Neural cell (in vitro differentiated cells): Measurements from ENCODE around the gene SLC23A3. TPM values are rescaled to one million over a fixed set of nuclear protein-coding genes. Genes with fewer than 3 reads are reported as not detected.

Source experiments
- H2AFZ ChIP-seq: fragments of 200-600, 300-800 bp; sonication (generic), shearing (Covaris generic); 2 replicates; pipeline ENCODE4 v1.6.0; 2014; ENCODE audit warnings: low read depth, mild to moderate bottlenecking, antibody characterized with exemption, low read length, moderate library complexity
- H3F3A ChIP-seq: fragments of 200-600 bp; shearing (Covaris generic); 2 replicates; pipeline ENCODE4 v1.6.1; 2016; ENCODE audit warnings: mild to moderate bottlenecking, moderate library complexity, mixed read lengths, antibody characterized with exemption, low read length; ENCODE audit not compliant: insufficient read depth, poor library complexity, severe bottlenecking
- H3K27ac ChIP-seq: fragments of 200-600, 300-800 bp; sonication (generic), shearing (Covaris generic); 2 replicates; pipeline ENCODE4 v1.5.1; 2014; ENCODE audit warnings: mild to moderate bottlenecking, low read length, moderate library complexity
- H3K27me3 ChIP-seq: fragments of 300-800, 200-600 bp; sonication (generic), shearing (Covaris generic); 2 replicates; pipeline ENCODE4 v1.6.0; 2014; ENCODE audit warnings: mild to moderate bottlenecking, low read depth, low read length, moderate library complexity; ENCODE audit not compliant: insufficient read depth
- H3K36me3 ChIP-seq: fragments of 300-800, 200-600 bp; sonication (generic), shearing (Covaris generic); 2 replicates; pipeline ENCODE4 v1.5.1; 2014; ENCODE audit warnings: mild to moderate bottlenecking, antibody characterized with exemption, low read length, moderate library complexity; ENCODE audit not compliant: insufficient read depth
- H3K4me2 ChIP-seq: fragments of 300-800, 200-600 bp; sonication (generic), shearing (Covaris generic); 2 replicates; pipeline ENCODE4 v1.6.0; 2014; ENCODE audit warnings: mild to moderate bottlenecking, low read length
- H3K4me3 ChIP-seq: fragments of 300-800, 200-600 bp; sonication (generic), shearing (Covaris generic); 2 replicates; pipeline ENCODE4 v1.5.1; 2014; ENCODE audit warnings: mild to moderate bottlenecking, low read length, moderate library complexity
- H3K79me2 ChIP-seq: fragments of 200-600 bp; shearing (Covaris generic); replicated peaks from 2 replicates; pipeline ENCODE4 v1.6.0; 2014; ENCODE audit warnings: mild to moderate bottlenecking, low read length, moderate library complexity; ENCODE audit not compliant: insufficient read depth
- H3K9ac ChIP-seq: fragments of 300-800, 200-600 bp; sonication (generic), shearing (Covaris generic); 2 replicates; pipeline ENCODE4 v1.6.1; 2016; ENCODE audit warnings: mild to moderate bottlenecking, low read length, mixed read lengths
- H3K9me2 ChIP-seq: fragments of 200-600 bp; shearing (Covaris generic); 2 replicates; pipeline ENCODE4 v1.6.1; 2016; ENCODE audit warnings: mild to moderate bottlenecking, low read length, mixed read lengths; ENCODE audit not compliant: insufficient read depth
- H3K9me3 ChIP-seq: fragments of 200-600, 300-800 bp; sonication (generic), shearing (Covaris generic); 2 replicates; pipeline ENCODE4 v1.6.1; 2016; ENCODE audit warnings: mild to moderate bottlenecking, mixed run types, low read length, moderate library complexity, mixed read lengths
- H4K20me1 ChIP-seq: fragments of 200-600 bp; shearing (Covaris generic); 2 replicates; pipeline ENCODE4 v1.6.1; 2016; ENCODE audit warnings: mild to moderate bottlenecking, mixed run types; ENCODE audit not compliant: insufficient read depth
- EP300 ChIP-seq: fragments of 450-650 bp; conservative IDR thresholded peaks from 2 replicates; pipeline ENCODE4 v1.6.1; 2014; ENCODE audit warnings: antibody characterized with exemption, mild to moderate bottlenecking, moderate library complexity; ENCODE audit not compliant: poor library complexity, severe bottlenecking
- EZH2 ChIP-seq: fragments of 200-600, 300-800 bp; shearing (Covaris generic), sonication (generic); IDR thresholded peaks from 2 replicates; pipeline ENCODE4 v1.6.1; 2014; ENCODE audit warnings: antibody characterized with exemption, low read length, borderline replicate concordance, mild to moderate bottlenecking; ENCODE audit not compliant: insufficient read depth, poor library complexity, severe bottlenecking
- MXI1 ChIP-seq: fragments of 450-650 bp; conservative IDR thresholded peaks from 2 replicates; pipeline ENCODE4 v1.6.1; 2014; ENCODE audit warnings: antibody characterized with exemption, mild to moderate bottlenecking; ENCODE audit not compliant: poor library complexity, severe bottlenecking
- POLR2AphosphoS5 ChIP-seq: IDR thresholded peaks from 2 replicates; pipeline ENCODE4 v1.6.1; 2012
- RAD21 ChIP-seq: fragments of 450-650 bp; conservative IDR thresholded peaks from 2 replicates; pipeline ENCODE4 v1.6.1; 2014; ENCODE audit warnings: antibody characterized with exemption, mild to moderate bottlenecking, moderate library complexity
- SMC3 ChIP-seq: fragments of 450-650 bp; conservative IDR thresholded peaks from 2 replicates; pipeline ENCODE4 v1.6.1; 2014; ENCODE audit warnings: antibody characterized with exemption, mild to moderate bottlenecking, moderate library complexity; ENCODE audit not compliant: poor library complexity
- TAF1 ChIP-seq: IDR thresholded peaks from 2 replicates; pipeline ENCODE4 v1.6.1; 2012; ENCODE audit warnings: low read depth
- polyA plus RNA-seq: library from polyadenylated mRNA; depleted of rRNA; stranded (reverse); fragments of >200 nt; gene quantifications from 2 replicates; pipeline ENCODE4 v1.2.3, GENCODE V29; 2014
- TF ChIP-seq, protein P1 (sequence below): fragments of 450-650 bp; IDR thresholded peaks from 2 replicates; pipeline ENCODE4 v1.5.1; 2014; ENCODE audit warnings: antibody characterized with exemption, mild to moderate bottlenecking, moderate library complexity; ENCODE audit not compliant: poor library complexity, severe bottlenecking
- TF ChIP-seq, protein P2 (sequence below): IDR thresholded peaks from 2 replicates; pipeline ENCODE4 v1.6.1; 2012; ENCODE audit warnings: borderline replicate concordance

SLC23A3 gene
- polyA plus RNA-seq, 1 donor from 2014 or later: 0.28 TPM

DNA sequence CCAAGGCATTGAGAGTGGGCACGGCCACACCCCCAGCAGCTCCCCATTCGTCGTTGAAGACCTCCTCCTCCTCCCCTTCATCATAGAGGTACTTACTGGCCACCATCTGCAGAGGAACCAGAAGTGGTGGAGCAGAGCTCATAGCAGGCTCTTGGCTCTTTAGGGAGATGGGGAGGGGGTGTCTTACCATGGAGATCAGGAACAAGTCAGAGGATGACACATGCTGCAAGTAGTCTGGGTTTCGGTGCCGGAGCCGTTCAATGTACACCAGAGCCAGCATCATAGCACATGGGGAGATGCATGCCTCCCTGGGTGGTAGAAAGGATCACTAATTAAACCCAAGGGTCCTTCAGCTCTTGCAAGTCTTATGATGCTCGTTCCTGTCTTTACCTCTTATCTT lies 5.0 kb upstream of the SLC23A3 start:
- H3K27ac ChIP-seq: no peak overlapping the region
- no peak overlapping the region for H3K4me3 ChIP-seq
- TF ChIP-seq, protein P1, sequence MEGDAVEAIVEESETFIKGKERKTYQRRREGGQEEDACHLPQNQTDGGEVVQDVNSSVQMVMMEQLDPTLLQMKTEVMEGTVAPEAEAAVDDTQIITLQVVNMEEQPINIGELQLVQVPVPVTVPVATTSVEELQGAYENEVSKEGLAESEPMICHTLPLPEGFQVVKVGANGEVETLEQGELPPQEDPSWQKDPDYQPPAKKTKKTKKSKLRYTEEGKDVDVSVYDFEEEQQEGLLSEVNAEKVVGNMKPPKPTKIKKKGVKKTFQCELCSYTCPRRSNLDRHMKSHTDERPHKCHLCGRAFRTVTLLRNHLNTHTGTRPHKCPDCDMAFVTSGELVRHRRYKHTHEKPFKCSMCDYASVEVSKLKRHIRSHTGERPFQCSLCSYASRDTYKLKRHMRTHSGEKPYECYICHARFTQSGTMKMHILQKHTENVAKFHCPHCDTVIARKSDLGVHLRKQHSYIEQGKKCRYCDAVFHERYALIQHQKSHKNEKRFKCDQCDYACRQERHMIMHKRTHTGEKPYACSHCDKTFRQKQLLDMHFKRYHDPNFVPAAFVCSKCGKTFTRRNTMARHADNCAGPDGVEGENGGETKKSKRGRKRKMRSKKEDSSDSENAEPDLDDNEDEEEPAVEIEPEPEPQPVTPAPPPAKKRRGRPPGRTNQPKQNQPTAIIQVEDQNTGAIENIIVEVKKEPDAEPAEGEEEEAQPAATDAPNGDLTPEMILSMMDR: no peak
- TF ChIP-seq, protein P2, sequence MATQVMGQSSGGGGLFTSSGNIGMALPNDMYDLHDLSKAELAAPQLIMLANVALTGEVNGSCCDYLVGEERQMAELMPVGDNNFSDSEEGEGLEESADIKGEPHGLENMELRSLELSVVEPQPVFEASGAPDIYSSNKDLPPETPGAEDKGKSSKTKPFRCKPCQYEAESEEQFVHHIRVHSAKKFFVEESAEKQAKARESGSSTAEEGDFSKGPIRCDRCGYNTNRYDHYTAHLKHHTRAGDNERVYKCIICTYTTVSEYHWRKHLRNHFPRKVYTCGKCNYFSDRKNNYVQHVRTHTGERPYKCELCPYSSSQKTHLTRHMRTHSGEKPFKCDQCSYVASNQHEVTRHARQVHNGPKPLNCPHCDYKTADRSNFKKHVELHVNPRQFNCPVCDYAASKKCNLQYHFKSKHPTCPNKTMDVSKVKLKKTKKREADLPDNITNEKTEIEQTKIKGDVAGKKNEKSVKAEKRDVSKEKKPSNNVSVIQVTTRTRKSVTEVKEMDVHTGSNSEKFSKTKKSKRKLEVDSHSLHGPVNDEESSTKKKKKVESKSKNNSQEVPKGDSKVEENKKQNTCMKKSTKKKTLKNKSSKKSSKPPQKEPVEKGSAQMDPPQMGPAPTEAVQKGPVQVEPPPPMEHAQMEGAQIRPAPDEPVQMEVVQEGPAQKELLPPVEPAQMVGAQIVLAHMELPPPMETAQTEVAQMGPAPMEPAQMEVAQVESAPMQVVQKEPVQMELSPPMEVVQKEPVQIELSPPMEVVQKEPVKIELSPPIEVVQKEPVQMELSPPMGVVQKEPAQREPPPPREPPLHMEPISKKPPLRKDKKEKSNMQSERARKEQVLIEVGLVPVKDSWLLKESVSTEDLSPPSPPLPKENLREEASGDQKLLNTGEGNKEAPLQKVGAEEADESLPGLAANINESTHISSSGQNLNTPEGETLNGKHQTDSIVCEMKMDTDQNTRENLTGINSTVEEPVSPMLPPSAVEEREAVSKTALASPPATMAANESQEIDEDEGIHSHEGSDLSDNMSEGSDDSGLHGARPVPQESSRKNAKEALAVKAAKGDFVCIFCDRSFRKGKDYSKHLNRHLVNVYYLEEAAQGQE: no peak
- no peak for TF ChIP-seq POLR2AphosphoS5
- TF ChIP-seq EZH2: no peak
- no peak for TF ChIP-seq SMC3
- no peak for TF ChIP-seq RAD21
- no peak for TF ChIP-seq TAF1
- no peak for TF ChIP-seq MXI1
- no peak for TF ChIP-seq EP300
- no peaks in the 10 kb centered on the region for H3K36me3 ChIP-seq
- H3K9me2 ChIP-seq: no peaks in the 10 kb centered on the region
- H4K20me1 ChIP-seq: no peaks in the 10 kb centered on the region
- peaks cover 3% of the 10 kb centered on the region for H3F3A ChIP-seq
- no peak overlapping the region for H3K4me2 ChIP-seq
- H3K79me2 ChIP-seq: peaks cover 15% of the 10 kb centered on the region
- no peak overlapping the region for H3K9ac ChIP-seq
- H2AFZ ChIP-seq: no peak overlapping the region
- H3K9me3 ChIP-seq: no peaks in the 10 kb centered on the region
- H3K27me3 ChIP-seq: no peaks in the 10 kb centered on the region

DNA sequence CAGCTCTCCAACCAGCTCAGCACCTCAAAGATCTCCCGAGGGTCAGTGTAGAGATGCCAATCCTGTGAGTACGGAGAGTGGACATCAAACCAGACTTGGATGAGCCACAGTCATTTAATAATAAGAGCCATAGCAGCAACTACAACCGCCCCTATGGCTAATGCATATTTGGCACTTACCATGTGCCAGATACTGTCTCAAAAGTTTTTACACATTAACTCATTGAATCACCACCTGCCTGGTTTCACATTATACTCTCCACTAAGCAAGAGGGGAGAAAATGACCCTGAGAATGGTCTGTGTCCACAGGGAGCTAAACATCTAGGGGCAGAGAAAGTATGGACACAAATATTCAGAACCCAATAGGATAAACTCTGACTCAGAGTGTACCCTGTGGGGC lies 4.3 kb upstream of the SLC23A3 start:
- H3K36me3 ChIP-seq: no peaks in the 10 kb centered on the region
- no peak overlapping the region for H3K4me2 ChIP-seq
- no peak overlapping the region for H2AFZ ChIP-seq
- H3K9ac ChIP-seq: no peak overlapping the region
- no peak overlapping the region for H3K4me3 ChIP-seq
- no peaks in the 10 kb centered on the region for H3K27me3 ChIP-seq
- TF ChIP-seq TAF1 (no peak), RAD21 (no peak), POLR2AphosphoS5 (no peak), EZH2 (no peak), EP300 (no peak), SMC3 (no peak), MXI1 (no peak)
- TF ChIP-seq, protein P2: no peak
- TF ChIP-seq, protein P1: no peak
- H3F3A ChIP-seq: peaks cover 3% of the 10 kb centered on the region
- H3K27ac ChIP-seq: no peak overlapping the region
- peaks cover 9% of the 10 kb centered on the region for H3K79me2 ChIP-seq
- H3K9me2 ChIP-seq: no peaks in the 10 kb centered on the region
- H4K20me1 ChIP-seq: no peaks in the 10 kb centered on the region
- H3K9me3 ChIP-seq: no peaks in the 10 kb centered on the region
